H9 (cell line): Measurements from ENCODE around the gene TBL1X. TPM values are rescaled to one million over a fixed set of nuclear protein-coding genes. Genes with fewer than 3 reads are reported as not detected.

Source experiments
- DNase-seq: peaks from one replicate; pipeline ENCODE4 v3.0.0-alpha.2; 2017
- H2AFZ ChIP-seq: one replicate; pipeline ENCODE4 v1.6.1; 2013; ENCODE audit warnings: mild to moderate bottlenecking, low read length, control low read depth, moderate library complexity
- H2AK5ac ChIP-seq: 2 replicates; pipeline ENCODE4 v1.6.1; 2013; ENCODE audit warnings: low read length, control low read depth, mixed read lengths; ENCODE audit not compliant: insufficient read length
- H2BK120ac ChIP-seq: one replicate; pipeline ENCODE4 v1.6.1; 2013; ENCODE audit warnings: low read depth, mild to moderate bottlenecking, low read length, control low read depth, inconsistent platforms; ENCODE audit not compliant: poor library complexity, severe bottlenecking
- H2BK12ac ChIP-seq: 2 replicates; pipeline ENCODE4 v1.6.1; 2013; ENCODE audit warnings: low read length, control low read depth, mixed read lengths, low read depth; ENCODE audit not compliant: insufficient read length
- H2BK15ac ChIP-seq: 2 replicates; pipeline ENCODE4 v1.6.1; 2013; ENCODE audit warnings: low read depth, low read length, control low read depth
- H2BK20ac ChIP-seq: one replicate; pipeline ENCODE4 v1.6.1; 2013; ENCODE audit warnings: low read depth, mild to moderate bottlenecking, low read length, control low read depth, inconsistent platforms; ENCODE audit not compliant: poor library complexity, severe bottlenecking
- H2BK5ac ChIP-seq: 2 replicates; pipeline ENCODE4 v1.6.1; 2013; ENCODE audit warnings: low read length, control low read depth, mixed read lengths; ENCODE audit not compliant: insufficient read length
- H3K14ac ChIP-seq: 2 replicates; pipeline ENCODE4 v1.6.1; 2013; ENCODE audit warnings: low read length, control low read depth; ENCODE audit not compliant: insufficient read depth
- H3K18ac ChIP-seq: 2 replicates; pipeline ENCODE4 v1.6.1; 2013; ENCODE audit warnings: low read depth, mild to moderate bottlenecking, mixed read lengths, low read length, control low read depth; ENCODE audit not compliant: insufficient read length
- H3K23ac ChIP-seq: 2 replicates; pipeline ENCODE4 v1.6.1; 2013; ENCODE audit warnings: low read length, control low read depth, mixed read lengths, low read depth; ENCODE audit not compliant: insufficient read length
- H3K23me2 ChIP-seq: 2 replicates; pipeline ENCODE4 v1.6.1; 2013; ENCODE audit warnings: low read depth, mild to moderate bottlenecking, mixed read lengths, low read length, control low read depth; ENCODE audit not compliant: insufficient read length, poor library complexity, severe bottlenecking
- H3K27ac ChIP-seq: 2 replicates; pipeline ENCODE4 v1.5.1; 2013; ENCODE audit warnings: low read length, control low read depth, mixed read lengths, low read depth; ENCODE audit not compliant: insufficient read length
- H3K27me3 ChIP-seq: 2 replicates; pipeline ENCODE4 v1.6.1; 2013; ENCODE audit warnings: low read length, control low read depth, inconsistent platforms; ENCODE audit not compliant: insufficient read depth
- H3K4ac ChIP-seq: 2 replicates; pipeline ENCODE4 v1.6.1; 2013; ENCODE audit warnings: low read depth, mild to moderate bottlenecking, control low read depth, inconsistent platforms, low read length, moderate library complexity
- H3K4me1 ChIP-seq: 2 replicates; pipeline ENCODE4 v1.6.1; 2013; ENCODE audit warnings: low read length, control low read depth, inconsistent platforms; ENCODE audit not compliant: insufficient read depth
- H3K4me2 ChIP-seq: 2 replicates; pipeline ENCODE4 v1.6.1; 2013; ENCODE audit warnings: low read length, control low read depth, mixed read lengths; ENCODE audit not compliant: insufficient read length, insufficient read depth
- H3K56ac ChIP-seq: 2 replicates; pipeline ENCODE4 v1.6.1; 2013; ENCODE audit warnings: low read depth, mild to moderate bottlenecking, mixed read lengths, low read length, control low read depth; ENCODE audit not compliant: insufficient read length
- H3K79me1 ChIP-seq: 2 replicates; pipeline ENCODE4 v1.6.1; 2013; ENCODE audit warnings: low read depth, mild to moderate bottlenecking, moderate library complexity, low read length, control low read depth, inconsistent platforms; ENCODE audit not compliant: insufficient read depth, poor library complexity, severe bottlenecking
- H3K79me2 ChIP-seq: 2 replicates; pipeline ENCODE4 v1.6.1; 2013; ENCODE audit warnings: low read length, control low read depth, inconsistent platforms; ENCODE audit not compliant: insufficient read depth
- H3K9ac ChIP-seq: 2 replicates; pipeline ENCODE4 v1.6.1; 2013; ENCODE audit warnings: low read length, control low read depth, mixed read lengths; ENCODE audit not compliant: insufficient read length; ENCODE audit errors: extremely low read depth
- H3K9me3 ChIP-seq: one replicate; pipeline ENCODE4 v1.6.1; 2013; ENCODE audit warnings: low read depth, low read length, inconsistent platforms; ENCODE audit not compliant: control insufficient read depth
- H3T11ph ChIP-seq: one replicate; pipeline ENCODE4 v1.6.1; 2013; ENCODE audit warnings: mild to moderate bottlenecking, low read length, control low read depth, inconsistent platforms
- H4K20me1 ChIP-seq: one replicate; pipeline ENCODE4 v1.6.1; 2013; ENCODE audit not compliant: control insufficient read depth, insufficient read length, insufficient read depth
- H4K5ac ChIP-seq: 2 replicates; pipeline ENCODE4 v1.6.1; 2013; ENCODE audit warnings: low read depth, mild to moderate bottlenecking, mixed read lengths, low read length, control low read depth; ENCODE audit not compliant: insufficient read length
- H4K8ac ChIP-seq: replicated peaks from 2 replicates; pipeline ENCODE4 v1.6.1; 2013; ENCODE audit warnings: low read length, control low read depth, mixed read lengths, low read depth; ENCODE audit not compliant: insufficient read length
- H4K91ac ChIP-seq: 2 replicates; pipeline ENCODE4 v1.6.1; 2013; ENCODE audit warnings: low read depth, mild to moderate bottlenecking, moderate library complexity, mixed read lengths, low read length, control low read depth; ENCODE audit not compliant: insufficient read length
- H3K27ac Mint-ChIP-seq, 3 experiments: 2 replicates in 2 of 3; 3 replicates in 1 of 3; pipeline ENCODE4 v1.8.0; 2020 to 2021; ENCODE audit warnings: mixed read lengths in 3 of 3, mild to moderate bottlenecking in 1 of 3, moderate library complexity in 1 of 3
- H3K27me3 Mint-ChIP-seq: 2 replicates; pipeline ENCODE4 v1.8.0; 2021; ENCODE audit warnings: low read depth, mild to moderate bottlenecking, moderate library complexity, mixed read lengths
- H3K36me3 Mint-ChIP-seq, 3 experiments: 2 replicates in 2 of 3; 3 replicates in 1 of 3; pipeline ENCODE4 v1.8.0; 2020 to 2021; ENCODE audit warnings: low read depth in 3 of 3, mixed read lengths in 3 of 3; ENCODE audit not compliant: insufficient read depth in 1 of 3
- H3K4me1 Mint-ChIP-seq, 2 experiments: 2 replicates each; pipeline ENCODE4 v1.8.0; 2020; ENCODE audit warnings: mixed read lengths in 2 of 2
- H3K4me3 Mint-ChIP-seq, 2 experiments: 2 replicates in 1 of 2; 3 replicates in 1 of 2; pipeline ENCODE4 v1.8.0; 2020 to 2021; ENCODE audit warnings: mild to moderate bottlenecking in 2 of 2, mixed read lengths in 2 of 2, moderate library complexity in 1 of 2
- H3K9me3 Mint-ChIP-seq, 2 experiments: 2 replicates in 1 of 2; 3 replicates in 1 of 2; pipeline ENCODE4 v1.8.0; 2020; ENCODE audit warnings: mild to moderate bottlenecking in 2 of 2, mixed read lengths in 2 of 2, moderate library complexity in 1 of 2
- CTCF ChIP-seq: fragments of 200-600 bp; sonication (generic); conservative IDR thresholded peaks from 3 replicates; pipeline ENCODE4 v1.8.0; 2021; ENCODE audit warnings: antibody characterized with exemption, mild to moderate bottlenecking
- WGBS: extraction: QIAGEN DNeasy Blood & Tissue Kit; methylation state at CpG from one replicate; pipeline ENCODE4 v1.1.7; 2013; ENCODE audit warnings: missing lambda C conversion rate, low lambda C conversion rate, mixed read lengths; ENCODE audit not compliant: insufficient read length; ENCODE audit errors: extremely low coverage; 5-methylcytosine and 5-hydroxymethylcytosine counted together
- total RNA-seq: library from RNA; stranded (reverse); gene quantifications from 2 replicates; pipeline ENCODE4 v1.2.1, GENCODE V29; 2021

Gene TBL1X
- total RNA-seq, 1 experiment from 2014 or later: 24.1 TPM

- Histone ChIP-seq H3K79me2 (no peaks in the 10 kb centered on the region; the same call in 1 of the 2 replicates), H2BK5ac (no peak overlapping the region), H3K27me3 (no peaks in the 10 kb centered on the region), H2BK15ac (no peak overlapping the region), H3K23me2 (no peaks in the 10 kb centered on the region), H3K18ac (no peak overlapping the region), H4K91ac (no peak overlapping the region), H2BK12ac (no peak overlapping the region), H3K4ac (no peak overlapping the region), H3K4me2 (no peak overlapping the region), H3K56ac (no peak overlapping the region), H2AK5ac (no peak overlapping the region), H3K9ac (no peak overlapping the region), H3K23ac (no peak overlapping the region), H3T11ph (no peak overlapping the region), H3K9me3 (no peaks in the 10 kb centered on the region), H3K14ac (no peak overlapping the region), H3K27ac (no peak overlapping the region), H2BK120ac (no peak overlapping the region), H4K8ac (no peak overlapping the region), H2BK20ac (no peak overlapping the region), H3K79me1 (peaks cover 11% of the 10 kb centered on the region), H4K20me1 (no peaks in the 10 kb centered on the region), H3K4me1 (peaks cover 4% of the 10 kb centered on the region; the same call in 1 of the 2 replicates), H2AFZ (no peak overlapping the region), H4K5ac (no peak overlapping the region)
- WGBS: no CpG with 5 or more reads among the region's 10 CpGs
- no peak for TF ChIP-seq CTCF
- Mint-ChIP-seq H3K9me3 (peaks cover 1 to 51% of the 10 kb centered on the region in 2 experiments; a peak in 4 of 5 replicates), H3K4me3 (no peak overlapping the region), H3K27me3 (no peaks in the 10 kb centered on the region), H3K27ac (no peak overlapping the region; a peak in 1 of 7 replicates), H3K4me1 (peaks cover 8 to 10% of the 10 kb centered on the region in 2 experiments), H3K36me3 (peaks cover 8 to 10% (median 10%) of the 10 kb centered on the region in 3 experiments; a peak in 6 of 7 replicates)
- DNase-seq: no peak
These were observed 30.6 kb downstream of the TBL1X start for GRCh38 chrX:9495496-9495895.
